H9 (cell line): ENCODE measurements around the gene TSNAXIP1. TPM values are rescaled to one million over a fixed set of nuclear protein-coding genes. Genes with fewer than 3 reads are reported as not detected.

Experiments used
- DNase-seq: peaks from one replicate; pipeline ENCODE4 v3.0.0-alpha.2; 2017
- H2AFZ ChIP-seq: one replicate; pipeline ENCODE4 v1.6.1; 2013; ENCODE audit warnings: mild to moderate bottlenecking, low read length, control low read depth, moderate library complexity
- H2AK5ac ChIP-seq: 2 replicates; pipeline ENCODE4 v1.6.1; 2013; ENCODE audit warnings: low read length, control low read depth, mixed read lengths; ENCODE audit not compliant: insufficient read length
- H2BK120ac ChIP-seq: one replicate; pipeline ENCODE4 v1.6.1; 2013; ENCODE audit warnings: low read depth, mild to moderate bottlenecking, low read length, control low read depth, inconsistent platforms; ENCODE audit not compliant: poor library complexity, severe bottlenecking
- H2BK12ac ChIP-seq: 2 replicates; pipeline ENCODE4 v1.6.1; 2013; ENCODE audit warnings: low read length, control low read depth, mixed read lengths, low read depth; ENCODE audit not compliant: insufficient read length
- H2BK15ac ChIP-seq: 2 replicates; pipeline ENCODE4 v1.6.1; 2013; ENCODE audit warnings: low read depth, low read length, control low read depth
- H2BK20ac ChIP-seq: one replicate; pipeline ENCODE4 v1.6.1; 2013; ENCODE audit warnings: low read depth, mild to moderate bottlenecking, low read length, control low read depth, inconsistent platforms; ENCODE audit not compliant: poor library complexity, severe bottlenecking
- H2BK5ac ChIP-seq: 2 replicates; pipeline ENCODE4 v1.6.1; 2013; ENCODE audit warnings: low read length, control low read depth, mixed read lengths; ENCODE audit not compliant: insufficient read length
- H3K14ac ChIP-seq: 2 replicates; pipeline ENCODE4 v1.6.1; 2013; ENCODE audit warnings: low read length, control low read depth; ENCODE audit not compliant: insufficient read depth
- H3K18ac ChIP-seq: 2 replicates; pipeline ENCODE4 v1.6.1; 2013; ENCODE audit warnings: low read depth, mild to moderate bottlenecking, mixed read lengths, low read length, control low read depth; ENCODE audit not compliant: insufficient read length
- H3K23ac ChIP-seq: 2 replicates; pipeline ENCODE4 v1.6.1; 2013; ENCODE audit warnings: low read length, control low read depth, mixed read lengths, low read depth; ENCODE audit not compliant: insufficient read length
- H3K23me2 ChIP-seq: 2 replicates; pipeline ENCODE4 v1.6.1; 2013; ENCODE audit warnings: low read depth, mild to moderate bottlenecking, mixed read lengths, low read length, control low read depth; ENCODE audit not compliant: insufficient read length, poor library complexity, severe bottlenecking
- H3K27ac ChIP-seq: 2 replicates; pipeline ENCODE4 v1.5.1; 2013; ENCODE audit warnings: low read length, control low read depth, mixed read lengths, low read depth; ENCODE audit not compliant: insufficient read length
- H3K27me3 ChIP-seq: 2 replicates; pipeline ENCODE4 v1.6.1; 2013; ENCODE audit warnings: low read length, control low read depth, inconsistent platforms; ENCODE audit not compliant: insufficient read depth
- H3K4ac ChIP-seq: 2 replicates; pipeline ENCODE4 v1.6.1; 2013; ENCODE audit warnings: low read depth, mild to moderate bottlenecking, control low read depth, inconsistent platforms, low read length, moderate library complexity
- H3K4me1 ChIP-seq: 2 replicates; pipeline ENCODE4 v1.6.1; 2013; ENCODE audit warnings: low read length, control low read depth, inconsistent platforms; ENCODE audit not compliant: insufficient read depth
- H3K4me2 ChIP-seq: 2 replicates; pipeline ENCODE4 v1.6.1; 2013; ENCODE audit warnings: low read length, control low read depth, mixed read lengths; ENCODE audit not compliant: insufficient read length, insufficient read depth
- H3K56ac ChIP-seq: 2 replicates; pipeline ENCODE4 v1.6.1; 2013; ENCODE audit warnings: low read depth, mild to moderate bottlenecking, mixed read lengths, low read length, control low read depth; ENCODE audit not compliant: insufficient read length
- H3K79me1 ChIP-seq: 2 replicates; pipeline ENCODE4 v1.6.1; 2013; ENCODE audit warnings: low read depth, mild to moderate bottlenecking, moderate library complexity, low read length, control low read depth, inconsistent platforms; ENCODE audit not compliant: insufficient read depth, poor library complexity, severe bottlenecking
- H3K79me2 ChIP-seq: 2 replicates; pipeline ENCODE4 v1.6.1; 2013; ENCODE audit warnings: low read length, control low read depth, inconsistent platforms; ENCODE audit not compliant: insufficient read depth
- H3K9ac ChIP-seq: 2 replicates; pipeline ENCODE4 v1.6.1; 2013; ENCODE audit warnings: low read length, control low read depth, mixed read lengths; ENCODE audit not compliant: insufficient read length; ENCODE audit errors: extremely low read depth
- H3K9me3 ChIP-seq: one replicate; pipeline ENCODE4 v1.6.1; 2013; ENCODE audit warnings: low read depth, low read length, inconsistent platforms; ENCODE audit not compliant: control insufficient read depth
- H3T11ph ChIP-seq: one replicate; pipeline ENCODE4 v1.6.1; 2013; ENCODE audit warnings: mild to moderate bottlenecking, low read length, control low read depth, inconsistent platforms
- H4K20me1 ChIP-seq: one replicate; pipeline ENCODE4 v1.6.1; 2013; ENCODE audit not compliant: control insufficient read depth, insufficient read length, insufficient read depth
- H4K5ac ChIP-seq: 2 replicates; pipeline ENCODE4 v1.6.1; 2013; ENCODE audit warnings: low read depth, mild to moderate bottlenecking, mixed read lengths, low read length, control low read depth; ENCODE audit not compliant: insufficient read length
- H4K8ac ChIP-seq: replicated peaks from 2 replicates; pipeline ENCODE4 v1.6.1; 2013; ENCODE audit warnings: low read length, control low read depth, mixed read lengths, low read depth; ENCODE audit not compliant: insufficient read length
- H4K91ac ChIP-seq: 2 replicates; pipeline ENCODE4 v1.6.1; 2013; ENCODE audit warnings: low read depth, mild to moderate bottlenecking, moderate library complexity, mixed read lengths, low read length, control low read depth; ENCODE audit not compliant: insufficient read length
- H3K27ac Mint-ChIP-seq, 3 experiments: 2 replicates in 2 of 3; 3 replicates in 1 of 3; pipeline ENCODE4 v1.8.0; 2020 to 2021; ENCODE audit warnings: mixed read lengths in 3 of 3, mild to moderate bottlenecking in 1 of 3, moderate library complexity in 1 of 3
- H3K27me3 Mint-ChIP-seq: 2 replicates; pipeline ENCODE4 v1.8.0; 2021; ENCODE audit warnings: low read depth, mild to moderate bottlenecking, moderate library complexity, mixed read lengths
- H3K36me3 Mint-ChIP-seq, 3 experiments: 2 replicates in 2 of 3; 3 replicates in 1 of 3; pipeline ENCODE4 v1.8.0; 2020 to 2021; ENCODE audit warnings: low read depth in 3 of 3, mixed read lengths in 3 of 3; ENCODE audit not compliant: insufficient read depth in 1 of 3
- H3K4me1 Mint-ChIP-seq, 2 experiments: 2 replicates each; pipeline ENCODE4 v1.8.0; 2020; ENCODE audit warnings: mixed read lengths in 2 of 2
- H3K4me3 Mint-ChIP-seq, 2 experiments: 2 replicates in 1 of 2; 3 replicates in 1 of 2; pipeline ENCODE4 v1.8.0; 2020 to 2021; ENCODE audit warnings: mild to moderate bottlenecking in 2 of 2, mixed read lengths in 2 of 2, moderate library complexity in 1 of 2
- H3K9me3 Mint-ChIP-seq, 2 experiments: 2 replicates in 1 of 2; 3 replicates in 1 of 2; pipeline ENCODE4 v1.8.0; 2020; ENCODE audit warnings: mild to moderate bottlenecking in 2 of 2, mixed read lengths in 2 of 2, moderate library complexity in 1 of 2
- CTCF ChIP-seq: fragments of 200-600 bp; sonication (generic); conservative IDR thresholded peaks from 3 replicates; pipeline ENCODE4 v1.8.0; 2021; ENCODE audit warnings: antibody characterized with exemption, mild to moderate bottlenecking
- WGBS: extraction: QIAGEN DNeasy Blood & Tissue Kit; methylation state at CpG from one replicate; pipeline ENCODE4 v1.1.7; 2013; ENCODE audit warnings: missing lambda C conversion rate, low lambda C conversion rate, mixed read lengths; ENCODE audit not compliant: insufficient read length; ENCODE audit errors: extremely low coverage; 5-methylcytosine and 5-hydroxymethylcytosine counted together
- total RNA-seq: library from RNA; stranded (reverse); gene quantifications from 2 replicates; pipeline ENCODE4 v1.2.1, GENCODE V29; 2021

The TSNAXIP1 gene
- total RNA-seq, 1 experiment from 2014 or later: 1.3 TPM

GRCh38 chr16:67853670-67854069, 47.0 kb downstream of the TSNAXIP1 start:
- WGBS: no CpG with 5 or more reads among the region's 3 CpGs
- peaks cover 10 to 25% (median 21%) of the 10 kb centered on the region in 3 experiments for H3K36me3 Mint-ChIP-seq
- H3K79me2 ChIP-seq: peaks cover 47% of the 10 kb centered on the region; the same call in 1 of the 2 replicates
- peaks cover 2% of the 10 kb centered on the region for H3K79me1 ChIP-seq
- H4K8ac ChIP-seq: no peak overlapping the region
- H2AK5ac ChIP-seq: no peak overlapping the region
- no peak overlapping the region for H3K4me3 Mint-ChIP-seq
- no peak overlapping the region for H3K56ac ChIP-seq
- no peak overlapping the region for H4K91ac ChIP-seq
- H4K5ac ChIP-seq: no peak overlapping the region
- H2BK5ac ChIP-seq: no peak overlapping the region
- H3K27ac Mint-ChIP-seq: no peak overlapping the region
- peaks cover 6% of the 10 kb centered on the region; the same call in 1 of the 2 replicates for H3K4me1 ChIP-seq
- no peak overlapping the region for H2BK12ac ChIP-seq
- H3K4ac ChIP-seq: no peak overlapping the region
- H2BK20ac ChIP-seq: no peak overlapping the region
- no peak overlapping the region for H3K4me2 ChIP-seq
- no peaks in the 10 kb centered on the region for H4K20me1 ChIP-seq
- peaks cover 41 to 50% of the 10 kb centered on the region in 2 experiments for H3K4me1 Mint-ChIP-seq
- no peak for TF ChIP-seq CTCF
- no peaks in the 10 kb centered on the region for H3K27me3 Mint-ChIP-seq
- peaks cover 0 to 2% of the 10 kb centered on the region in 2 experiments; a peak in 1 of 5 replicates for H3K9me3 Mint-ChIP-seq
- no peaks in the 10 kb centered on the region for H3K23me2 ChIP-seq
- no peak overlapping the region for H3T11ph ChIP-seq
- no peak overlapping the region for H3K9ac ChIP-seq
- no peak overlapping the region for H3K27ac ChIP-seq
- H3K14ac ChIP-seq: no peak overlapping the region
- no peak overlapping the region for H3K23ac ChIP-seq
- H3K18ac ChIP-seq: no peak overlapping the region
- DNase-seq: no peak
- H3K27me3 ChIP-seq: no peaks in the 10 kb centered on the region
- no peak overlapping the region for H2BK120ac ChIP-seq
- no peaks in the 10 kb centered on the region for H3K9me3 ChIP-seq
- no peak overlapping the region for H2BK15ac ChIP-seq
- no peak overlapping the region for H2AFZ ChIP-seq
